PC-9 (cell line): Measurements from ENCODE around the gene C4orf51. TPM values are rescaled to one million over a fixed set of nuclear protein-coding genes. Genes with fewer than 3 reads are reported as not detected.

Experiments used
- BruUV-seq: library from RNA; stranded (reverse); fragments of 400-500 nt; replicated peaks from 2 replicates; lab custom pipeline; 2021; lab: Mats Ljungman, UMichigan
- CTCF ChIA-PET: fragments of 300-600 bp; sonication (Branson Sonifier 250); formaldehyde crosslinking; loops from one replicate; lab custom pipeline; 2022; ENCODE audit warnings: antibody characterized with exemption; lab: Charles Lee
- POLR2A ChIA-PET: fragments of 300-600 bp; sonication (Branson Sonifier 250); formaldehyde crosslinking; loops from one replicate; lab custom pipeline; 2022; ENCODE audit warnings: antibody characterized with exemption; ENCODE audit not compliant: unreplicated experiment; lab: Charles Lee
- DNase-seq, 2 experiments: peaks; one replicate each; pipeline versions ENCODE4 v3.0.0 to v3.0.0-alpha.2; 2015 to 2022; ENCODE audit warnings: mixed read lengths in 1 of 2
- H2AFZ ChIP-seq: fragments of 200-600 bp; sonication (generic); 2 replicates; pipeline ENCODE4 v1.8.1; 2017; ENCODE audit warnings: antibody characterized with exemption
- H3F3A ChIP-seq: fragments of 200-600 bp; sonication (generic); 2 replicates; pipeline ENCODE4 v1.8.1; 2017; ENCODE audit warnings: antibody characterized with exemption, mild to moderate bottlenecking, low read depth; ENCODE audit not compliant: insufficient read depth
- H3K27ac ChIP-seq: fragments of 200-600 bp; sonication (generic); 2 replicates; pipeline ENCODE4 v1.6.1; 2016; ENCODE audit warnings: mixed run types
- H3K27me3 ChIP-seq: fragments of 200-600 bp; sonication (generic); 2 replicates; pipeline ENCODE4 v1.6.1; 2016; ENCODE audit warnings: low read depth, mixed run types; ENCODE audit not compliant: insufficient read depth
- H3K36me3 ChIP-seq: fragments of 200-600 bp; sonication (generic); 2 replicates; pipeline ENCODE4 v1.6.1; 2016; ENCODE audit warnings: low read depth, mixed run types
- H3K4me1 ChIP-seq: fragments of 200-600 bp; sonication (generic); replicated peaks from 2 replicates; pipeline ENCODE4 v1.6.1; 2016; ENCODE audit warnings: mixed run types; ENCODE audit not compliant: insufficient read depth
- H3K4me2 ChIP-seq: fragments of 200-600 bp; sonication (generic); 2 replicates; pipeline ENCODE4 v1.6.1; 2017; ENCODE audit warnings: mixed run types
- H3K4me3 ChIP-seq: fragments of 200-600 bp; sonication (generic); 2 replicates; pipeline ENCODE4 v1.6.1; 2016; ENCODE audit warnings: mixed run types
- H3K79me2 ChIP-seq: fragments of 200-600 bp; sonication (generic); 2 replicates; pipeline ENCODE4 v1.6.1; 2017; ENCODE audit warnings: low read depth, mixed run types
- H3K9me2 ChIP-seq: fragments of 200-600 bp; sonication (generic); 2 replicates; pipeline ENCODE4 v1.8.1; 2017; ENCODE audit warnings: mild to moderate bottlenecking; ENCODE audit not compliant: insufficient read depth
- H3K9me3 ChIP-seq: fragments of 200-600 bp; sonication (generic); 2 replicates; pipeline ENCODE4 v1.8.1; 2016; ENCODE audit warnings: low read depth; ENCODE audit not compliant: insufficient read depth
- H4K20me1 ChIP-seq: fragments of 200-600 bp; sonication (generic); 2 replicates; pipeline ENCODE4 v1.8.1; 2017; ENCODE audit not compliant: insufficient read depth
- EZH2 ChIP-seq: fragments of 200-600 bp; sonication (generic); IDR thresholded peaks from 2 replicates; pipeline ENCODE4 v1.8.0; 2017; ENCODE audit warnings: antibody characterized with exemption, low read depth
- intact Hi-C: fragments of 100-400 bp; cut with micrococcal nuclease; formaldehyde crosslinking; loops from one replicate; pipeline ENCODE4 v1.10.0; 2022; ENCODE audit not compliant: unreplicated experiment
- total RNA-seq: library from RNA; stranded (reverse); gene quantifications from 2 replicates; pipeline ENCODE4 v1.2.3, GENCODE V29; 2021
- TF ChIP-seq, protein P1 (sequence below): fragments of 200-600 bp; sonication (generic); conservative IDR thresholded peaks from 2 replicates; pipeline ENCODE4 v1.6.1; 2017; ENCODE audit warnings: mixed run types, antibody characterized with exemption, mild to moderate bottlenecking, moderate library complexity

Gene C4orf51
- total RNA-seq, 1 experiment from 2014 or later = not detected

DNA sequence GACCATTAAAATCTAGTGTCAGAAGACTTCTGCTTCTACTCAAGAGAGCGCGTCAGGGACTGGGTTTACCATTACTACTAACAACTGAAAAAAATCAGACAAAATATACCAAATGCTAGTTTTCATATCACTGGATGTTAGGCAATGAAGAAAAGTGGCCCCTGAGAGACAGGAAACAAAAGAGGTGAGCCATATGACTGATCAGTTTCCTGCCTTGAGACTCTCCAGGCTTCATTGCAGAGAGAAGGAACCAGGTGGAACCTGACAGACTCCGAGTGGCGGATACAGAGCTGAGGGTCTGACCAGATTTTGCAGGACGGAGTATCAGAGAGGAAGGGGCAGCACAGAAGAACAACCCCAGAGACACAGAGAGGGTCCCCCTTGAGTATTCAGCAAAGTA lies 86.3 kb downstream of the C4orf51 start:
- no peak overlapping the region for H3K4me2 ChIP-seq
- no peak for TF ChIP-seq EZH2
- TF ChIP-seq, protein P1, sequence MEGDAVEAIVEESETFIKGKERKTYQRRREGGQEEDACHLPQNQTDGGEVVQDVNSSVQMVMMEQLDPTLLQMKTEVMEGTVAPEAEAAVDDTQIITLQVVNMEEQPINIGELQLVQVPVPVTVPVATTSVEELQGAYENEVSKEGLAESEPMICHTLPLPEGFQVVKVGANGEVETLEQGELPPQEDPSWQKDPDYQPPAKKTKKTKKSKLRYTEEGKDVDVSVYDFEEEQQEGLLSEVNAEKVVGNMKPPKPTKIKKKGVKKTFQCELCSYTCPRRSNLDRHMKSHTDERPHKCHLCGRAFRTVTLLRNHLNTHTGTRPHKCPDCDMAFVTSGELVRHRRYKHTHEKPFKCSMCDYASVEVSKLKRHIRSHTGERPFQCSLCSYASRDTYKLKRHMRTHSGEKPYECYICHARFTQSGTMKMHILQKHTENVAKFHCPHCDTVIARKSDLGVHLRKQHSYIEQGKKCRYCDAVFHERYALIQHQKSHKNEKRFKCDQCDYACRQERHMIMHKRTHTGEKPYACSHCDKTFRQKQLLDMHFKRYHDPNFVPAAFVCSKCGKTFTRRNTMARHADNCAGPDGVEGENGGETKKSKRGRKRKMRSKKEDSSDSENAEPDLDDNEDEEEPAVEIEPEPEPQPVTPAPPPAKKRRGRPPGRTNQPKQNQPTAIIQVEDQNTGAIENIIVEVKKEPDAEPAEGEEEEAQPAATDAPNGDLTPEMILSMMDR = no peak
- no peaks in the 10 kb centered on the region for H4K20me1 ChIP-seq
- H3K4me3 ChIP-seq = no peak overlapping the region
- no peaks in the 10 kb centered on the region for H3K4me1 ChIP-seq
- H3K9me2 ChIP-seq = no peaks in the 10 kb centered on the region
- no peaks in the 10 kb centered on the region for H3F3A ChIP-seq
- no peak overlapping the region for H3K27ac ChIP-seq
- H3K79me2 ChIP-seq = no peaks in the 10 kb centered on the region
- no peaks in the 10 kb centered on the region for H3K36me3 ChIP-seq
- intact Hi-C loops = no loop called here
- no peaks in the 10 kb centered on the region for H3K9me3 ChIP-seq
- no peaks in the 10 kb centered on the region for H3K27me3 ChIP-seq
- ChIA-PET POLR2A (no interaction called here), CTCF (no interaction called here)
- no peak for DNase-seq
- H2AFZ ChIP-seq = no peak overlapping the region
- BruUV-seq = no TSS peak

GRCh38 chr4:145769450-145770037 lies 89.6 kb downstream of the C4orf51 start:
- H3K9me3 ChIP-seq = no peaks in the 10 kb centered on the region
- H3K4me1 ChIP-seq = no peaks in the 10 kb centered on the region
- no peaks in the 10 kb centered on the region for H3F3A ChIP-seq
- no peaks in the 10 kb centered on the region for H3K36me3 ChIP-seq
- no peak overlapping the region for H3K4me3 ChIP-seq
- no peaks in the 10 kb centered on the region for H3K79me2 ChIP-seq
- no peaks in the 10 kb centered on the region for H4K20me1 ChIP-seq
- no peak for DNase-seq
- intact Hi-C loops = no loop called here
- ChIA-PET CTCF (no interaction called here), POLR2A (no interaction called here)
- H3K27me3 ChIP-seq = no peaks in the 10 kb centered on the region
- TF ChIP-seq, protein P1 = no peak
- TF ChIP-seq EZH2 = no peak
- no TSS peak for BruUV-seq
- H3K27ac ChIP-seq = no peak overlapping the region
- no peaks in the 10 kb centered on the region for H3K9me2 ChIP-seq
- no peak overlapping the region for H3K4me2 ChIP-seq
- no peak overlapping the region for H2AFZ ChIP-seq

GRCh38 chr4:145770124-145770523 lies 90.2 kb downstream of the C4orf51 start:
- H3F3A ChIP-seq = no peaks in the 10 kb centered on the region
- no peak overlapping the region for H3K27ac ChIP-seq
- no peak overlapping the region for H3K4me3 ChIP-seq
- no peaks in the 10 kb centered on the region for H4K20me1 ChIP-seq
- DNase-seq = no peak
- no peaks in the 10 kb centered on the region for H3K9me3 ChIP-seq
- no peaks in the 10 kb centered on the region for H3K27me3 ChIP-seq
- H3K4me2 ChIP-seq = no peak overlapping the region
- CTCF ChIA-PET = no interaction called here
- intact Hi-C loops = no loop called here
- no peak overlapping the region for H2AFZ ChIP-seq
- no peaks in the 10 kb centered on the region for H3K36me3 ChIP-seq
- no peaks in the 10 kb centered on the region for H3K4me1 ChIP-seq
- no TSS peak for BruUV-seq
- H3K9me2 ChIP-seq = no peaks in the 10 kb centered on the region
- H3K79me2 ChIP-seq = no peaks in the 10 kb centered on the region
- TF ChIP-seq EZH2 = no peak
- TF ChIP-seq, protein P1 = no peak
- POLR2A ChIA-PET = no interaction called here
